ENCODE results near the gene KRT2.

The KRT2 gene

GRCh38 chr12:52628111-52628507 lies 23.9 kb downstream of the KRT2 start:
- H3K36me3 ChIP-seq (ENCODE audit: control insufficient read depth in 1 of 2, insufficient read depth in 2 of 2, low read length in 2 of 2), result no peaks in the 10 kb centered on the region
- no peak overlapping the region for H4K91ac ChIP-seq (ENCODE audit: low read depth, low read length)
- no peaks in the 10 kb centered on the region for H3K79me2 ChIP-seq (ENCODE audit: control insufficient read depth, insufficient read depth, low read length, poor library complexity)
- no peak overlapping the region for H3K18ac ChIP-seq (ENCODE audit: low read length)
- H3K14ac ChIP-seq (ENCODE audit: low read length), result no peak overlapping the region
- H3K27ac ChIP-seq (ENCODE audit: low read depth, low read length), result no peak overlapping the region
- no peak overlapping the region for H2BK5ac ChIP-seq (ENCODE audit: low read depth, low read length, poor library complexity)
- H3K23ac ChIP-seq (ENCODE audit: low read length), result no peak overlapping the region
- no peaks in the 10 kb centered on the region for H3K9me3 ChIP-seq (ENCODE audit: insufficient read depth, low read depth, low read length)
- no peak for DNase-seq
- no peaks in the 10 kb centered on the region for H3K79me1 ChIP-seq (ENCODE audit: low read length)
- no CpG with 5 or more reads among the region's 4 CpGs for WGBS (ENCODE audit: extremely low coverage, insufficient coverage, insufficient read length)
- no peaks in the 10 kb centered on the region for H3K4me1 ChIP-seq (ENCODE audit: control insufficient read depth in 1 of 2, insufficient read depth in 2 of 2, low read length in 2 of 2)
- no peak overlapping the region for H2BK120ac ChIP-seq (ENCODE audit: insufficient read depth, low read length, poor library complexity)
- H2BK12ac ChIP-seq (ENCODE audit: low read length), result no peak overlapping the region
- H3K27me3 ChIP-seq (ENCODE audit: insufficient read depth, low read length), result no peaks in the 10 kb centered on the region
- no peak overlapping the region for H3K4me3 ChIP-seq (ENCODE audit: low read depth, low read length)
- H2AK5ac ChIP-seq (ENCODE audit: low read length), result no peak overlapping the region
- H3K9ac ChIP-seq (ENCODE audit: low read length), result no peak overlapping the region
- H4K12ac ChIP-seq (ENCODE audit: low read depth, low read length), result no peak overlapping the region
- no peak overlapping the region for H3K4ac ChIP-seq (ENCODE audit: low read depth, low read length)
- no peak overlapping the region for H4K8ac ChIP-seq (ENCODE audit: low read depth, low read length)
- no peak overlapping the region for H3K4me2 ChIP-seq (ENCODE audit: low read length)
- no peak overlapping the region for H2AFZ ChIP-seq (ENCODE audit: insufficient read depth, low read length, poor library complexity)

GRCh38 chr12:52627395-52628110 lies 24.5 kb downstream of the KRT2 start:
- H3K79me2 ChIP-seq (ENCODE audit: control insufficient read depth, insufficient read depth, low read length, poor library complexity), result no peaks in the 10 kb centered on the region
- H3K23ac ChIP-seq (ENCODE audit: low read length), result no peak overlapping the region
- no peak overlapping the region for H3K4ac ChIP-seq (ENCODE audit: low read depth, low read length)
- H3K4me1 ChIP-seq (ENCODE audit: control insufficient read depth in 1 of 2, insufficient read depth in 2 of 2, low read length in 2 of 2), result no peaks in the 10 kb centered on the region
- H2AK5ac ChIP-seq (ENCODE audit: low read length), result no peak overlapping the region
- H3K4me2 ChIP-seq (ENCODE audit: low read length), result no peak overlapping the region
- no peak overlapping the region for H3K18ac ChIP-seq (ENCODE audit: low read length)
- WGBS (ENCODE audit: extremely low coverage, insufficient coverage, insufficient read length), result no CpG with 5 or more reads among the region's 2 CpGs
- H4K12ac ChIP-seq (ENCODE audit: low read depth, low read length), result no peak overlapping the region
- no peak overlapping the region for H2BK5ac ChIP-seq (ENCODE audit: low read depth, low read length, poor library complexity)
- H3K27me3 ChIP-seq (ENCODE audit: insufficient read depth, low read length), result no peaks in the 10 kb centered on the region
- H4K8ac ChIP-seq (ENCODE audit: low read depth, low read length), result no peak overlapping the region
- DNase-seq, result no peak
- H3K14ac ChIP-seq (ENCODE audit: low read length), result no peak overlapping the region
- H3K4me3 ChIP-seq (ENCODE audit: low read depth, low read length), result no peak overlapping the region
- no peaks in the 10 kb centered on the region for H3K36me3 ChIP-seq (ENCODE audit: control insufficient read depth in 1 of 2, insufficient read depth in 2 of 2, low read length in 2 of 2)
- H2AFZ ChIP-seq (ENCODE audit: insufficient read depth, low read length, poor library complexity), result no peak overlapping the region
- no peak overlapping the region for H4K91ac ChIP-seq (ENCODE audit: low read depth, low read length)
- H3K27ac ChIP-seq (ENCODE audit: low read depth, low read length), result no peak overlapping the region
- no peaks in the 10 kb centered on the region for H3K9me3 ChIP-seq (ENCODE audit: insufficient read depth, low read depth, low read length)
- H2BK12ac ChIP-seq (ENCODE audit: low read length), result no peak overlapping the region
- H2BK120ac ChIP-seq (ENCODE audit: insufficient read depth, low read length, poor library complexity), result no peak overlapping the region
- no peak overlapping the region for H3K9ac ChIP-seq (ENCODE audit: low read length)
- no peaks in the 10 kb centered on the region for H3K79me1 ChIP-seq (ENCODE audit: low read length)

GRCh38 chr12:52622349-52622748 lies 29.7 kb downstream of the KRT2 start:
- no peaks in the 10 kb centered on the region for H3K79me2 ChIP-seq (ENCODE audit: control insufficient read depth, insufficient read depth, low read length, poor library complexity)
- H3K18ac ChIP-seq (ENCODE audit: low read length), result no peak overlapping the region
- H3K4me3 ChIP-seq (ENCODE audit: low read depth, low read length), result no peak overlapping the region
- H4K91ac ChIP-seq (ENCODE audit: low read depth, low read length), result no peak overlapping the region
- WGBS (ENCODE audit: extremely low coverage, insufficient coverage, insufficient read length), result no CpG with 5 or more reads among the region's 5 CpGs
- H2BK120ac ChIP-seq (ENCODE audit: insufficient read depth, low read length, poor library complexity), result no peak overlapping the region
- H3K9me3 ChIP-seq (ENCODE audit: insufficient read depth, low read depth, low read length), result peaks cover 3% of the 10 kb centered on the region
- no peak overlapping the region for H2AFZ ChIP-seq (ENCODE audit: insufficient read depth, low read length, poor library complexity)
- H2BK5ac ChIP-seq (ENCODE audit: low read depth, low read length, poor library complexity), result no peak overlapping the region
- H3K27me3 ChIP-seq (ENCODE audit: insufficient read depth, low read length), result no peaks in the 10 kb centered on the region
- H3K27ac ChIP-seq (ENCODE audit: low read depth, low read length), result no peak overlapping the region
- no peak for DNase-seq
- H3K14ac ChIP-seq (ENCODE audit: low read length), result no peak overlapping the region
- no peaks in the 10 kb centered on the region for H3K79me1 ChIP-seq (ENCODE audit: low read length)
- H3K23ac ChIP-seq (ENCODE audit: low read length), result no peak overlapping the region
- H3K9ac ChIP-seq (ENCODE audit: low read length), result no peak overlapping the region
- H4K8ac ChIP-seq (ENCODE audit: low read depth, low read length), result no peak overlapping the region
- H3K36me3 ChIP-seq (ENCODE audit: control insufficient read depth in 1 of 2, insufficient read depth in 2 of 2, low read length in 2 of 2), result no peaks in the 10 kb centered on the region
- no peak overlapping the region for H2BK12ac ChIP-seq (ENCODE audit: low read length)
- no peak overlapping the region for H4K12ac ChIP-seq (ENCODE audit: low read depth, low read length)
- H3K4ac ChIP-seq (ENCODE audit: low read depth, low read length), result no peak overlapping the region
- H3K4me2 ChIP-seq (ENCODE audit: low read length), result no peak overlapping the region
- no peaks in the 10 kb centered on the region for H3K4me1 ChIP-seq (ENCODE audit: control insufficient read depth in 1 of 2, insufficient read depth in 2 of 2, low read length in 2 of 2)
- H2AK5ac ChIP-seq (ENCODE audit: low read length), result no peak overlapping the region

- Histone ChIP-seq H3K9me3 (ENCODE audit: insufficient read depth, low read depth, low read length) (peaks cover 3% of the 10 kb centered on the region), H2BK5ac (ENCODE audit: low read depth, low read length, poor library complexity) (no peak overlapping the region), H2AK5ac (ENCODE audit: low read length) (no peak overlapping the region), H2BK12ac (ENCODE audit: low read length) (no peak overlapping the region), H3K9ac (ENCODE audit: low read length) (no peak overlapping the region), H3K4ac (ENCODE audit: low read depth, low read length) (no peak overlapping the region), H4K8ac (ENCODE audit: low read depth, low read length) (no peak overlapping the region), H3K4me3 (ENCODE audit: low read depth, low read length) (no peak overlapping the region), H3K18ac (ENCODE audit: low read length) (no peak overlapping the region), H4K12ac (ENCODE audit: low read depth, low read length) (no peak overlapping the region), H3K14ac (ENCODE audit: low read length) (no peak overlapping the region), H2BK120ac (ENCODE audit: insufficient read depth, low read length, poor library complexity) (no peak overlapping the region), H3K79me2 (ENCODE audit: control insufficient read depth, insufficient read depth, low read length, poor library complexity) (no peaks in the 10 kb centered on the region), H3K4me1 (ENCODE audit: control insufficient read depth in 1 of 2, insufficient read depth in 2 of 2, low read length in 2 of 2) (no peaks in the 10 kb centered on the region), H3K23ac (ENCODE audit: low read length) (no peak overlapping the region), H3K36me3 (ENCODE audit: control insufficient read depth in 1 of 2, insufficient read depth in 2 of 2, low read length in 2 of 2) (no peaks in the 10 kb centered on the region), H3K27ac (ENCODE audit: low read depth, low read length) (no peak overlapping the region), H2AFZ (ENCODE audit: insufficient read depth, low read length, poor library complexity) (no peak overlapping the region), H3K79me1 (ENCODE audit: low read length) (no peaks in the 10 kb centered on the region), H4K91ac (ENCODE audit: low read depth, low read length) (no peak overlapping the region), H3K27me3 (ENCODE audit: insufficient read depth, low read length) (no peaks in the 10 kb centered on the region), H3K4me2 (ENCODE audit: low read length) (no peak overlapping the region)
- no peak for DNase-seq
- no CpG with 5 or more reads among the region's 2 CpGs for WGBS (ENCODE audit: extremely low coverage, insufficient coverage, insufficient read length)
Observed at GRCh38 chr12:52618866-52619265, 33.1 kb downstream of the KRT2 start.
